ENCODE results near the gene CPTP.
"Not testable (repeated sequence)": the region's sequence is repeated elsewhere in the genome, so short reads cannot be mapped to it uniquely, and the experiment has no call there.

Gene CPTP

GRCh38 chr1:1307261-1307922, 17.2 kb upstream of the CPTP start:
- no peak for DNase-seq

GRCh38 chr1:1307923-1308755, 16.5 kb upstream of the CPTP start, which contains the start of the genes ACAP3 and PUSL1:
ACAP3 (minus strand) TSS chr1:1307930; CDS start chr1:1307815, 115 bp downstream.
PUSL1 (plus strand) TSS chr1:1308597; CDS start chr1:1308644, 47 bp downstream.
- peak; percentile 88 for DNase-seq

- peak; percentile 36 for DNase-seq
Measured at GRCh38 chr1:1308756-1309250, 15.8 kb upstream of the CPTP start.

GRCh38 chr1:1309251-1310108, 15.1 kb upstream of the CPTP start:
- peak; percentile 43 for DNase-seq

GRCh38 chr1:1310109-1310385, 14.6 kb upstream of the CPTP start:
- no peak for DNase-seq

GRCh38 chr1:1310476-1311053, 14.0 kb upstream of the CPTP start:
- DNase-seq, result no peak

GRCh38 chr1:1311107-1312104, 13.2 kb upstream of the CPTP start:
- no peak for DNase-seq

- no peak for DNase-seq
Measured at GRCh38 chr1:1312450-1313314, 11.9 kb upstream of the CPTP start.

- DNase-seq, result no peak
Measured at GRCh38 chr1:1313500-1314236, 10.9 kb upstream of the CPTP start.

- no peak for DNase-seq
Measured at GRCh38 chr1:1314237-1314586, 10.4 kb upstream of the CPTP start.

- no peak for DNase-seq
Measured at GRCh38 chr1:1314678-1315335, 9.8 kb upstream of the CPTP start.

- DNase-seq, result no peak
Measured at GRCh38 chr1:1315435-1315954, 9.1 kb upstream of the CPTP start.

- DNase-seq, result not testable (repeated sequence)
Measured at GRCh38 chr1:1316199-1316598, 8.4 kb upstream of the CPTP start.

- DNase-seq, result no peak
Measured at GRCh38 chr1:1317420-1317819, 7.2 kb upstream of the CPTP start.

GRCh38 chr1:1318131-1318652, 6.4 kb upstream of the CPTP start:
- no peak for DNase-seq

GRCh38 chr1:1318777-1319645, 5.6 kb upstream of the CPTP start:
- DNase-seq, result no peak

- no peak for DNase-seq
Measured at GRCh38 chr1:1319646-1319941, 5.0 kb upstream of the CPTP start.
